Measurements from ENCODE around the gene TRAF5.

Gene TRAF5

DNA sequence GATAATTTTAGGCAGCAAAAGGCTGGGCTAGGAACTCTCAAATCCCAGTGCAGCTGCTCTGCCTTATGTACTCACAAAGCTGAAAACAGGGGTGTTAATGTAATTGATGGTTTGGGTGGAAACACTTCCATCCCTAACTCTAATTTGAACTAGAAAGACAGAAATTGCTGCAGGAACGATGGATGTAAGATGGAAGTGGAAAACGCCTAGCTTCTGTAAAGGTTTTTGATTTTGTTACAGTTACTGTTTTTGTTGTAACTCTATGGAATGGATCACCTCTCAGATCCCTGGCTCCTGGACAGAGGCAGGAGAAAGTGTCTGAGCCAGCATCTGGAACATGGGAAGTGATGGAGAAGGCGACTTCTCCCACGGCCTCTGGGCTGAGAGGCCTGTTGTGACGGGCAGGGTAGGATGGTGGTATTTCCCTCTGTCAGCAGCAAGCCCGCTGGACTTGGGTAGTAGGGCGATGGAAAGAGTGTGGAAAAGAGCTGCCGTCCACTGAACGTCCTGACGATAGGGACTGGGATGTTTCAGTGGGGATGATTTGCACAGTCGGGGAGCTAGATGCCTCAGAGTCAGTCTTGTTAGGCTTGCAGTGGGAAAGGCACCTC is 1.6 kb downstream of the TRAF5 start:
- H3K9ac ChIP-seq (ENCODE audit: low read depth, low read length), result no peak overlapping the region
- DNase-seq, result no peak

DNA sequence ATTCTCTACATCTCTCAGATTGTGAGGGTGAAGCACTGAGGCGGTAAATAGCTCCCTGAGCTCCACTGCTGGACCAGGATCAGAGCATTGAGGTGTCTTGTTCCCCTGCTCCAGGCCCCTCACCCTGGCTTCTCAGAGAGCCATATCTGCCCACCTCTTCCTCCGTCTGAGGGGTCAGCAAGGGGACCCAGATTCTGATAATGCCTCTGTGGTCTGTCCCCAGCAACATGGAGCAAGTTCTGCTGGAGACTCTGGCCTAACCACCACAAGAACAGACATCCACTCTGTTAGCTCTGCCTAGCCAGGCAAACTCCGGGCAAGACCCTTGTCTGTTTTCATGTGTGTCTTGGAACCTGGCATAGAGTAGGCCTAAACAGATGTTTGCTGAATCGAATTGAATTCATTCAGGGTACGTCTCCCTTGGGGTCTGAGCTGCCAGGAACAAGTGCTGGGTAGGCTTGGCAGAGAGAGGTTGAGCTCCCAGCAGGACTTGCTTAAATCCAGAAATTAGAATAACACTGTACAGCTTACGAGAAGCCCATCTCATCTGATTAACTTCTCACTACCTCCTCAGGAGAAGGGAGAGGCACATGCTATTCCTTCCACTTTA is 2.3 kb downstream of the TRAF5 start:
- no peak for DNase-seq
- Histone ChIP-seq H3K9ac (ENCODE audit: low read depth, low read length) (no peak overlapping the region), H3K79me2 (ENCODE audit: insufficient read depth, low read length) (no peaks in the 10 kb centered on the region), H3K27me3 (ENCODE audit: insufficient read depth, low read length, poor library complexity) (peaks cover 29% of the 10 kb centered on the region), H3K4me1 (ENCODE audit: insufficient read depth, low read length) (peaks cover 29% of the 10 kb centered on the region), H3K27ac (ENCODE audit: low read length) (no peak overlapping the region), H4K20me1 (ENCODE audit: insufficient read depth, low read length) (0 out of 2 replicates have a peak, but pooled peaks cover 5% of the 10 kb centered on the region), H3K9me3 (ENCODE audit: insufficient read depth, low read length, severe bottlenecking) (no peaks in the 10 kb centered on the region), H3K36me3 (ENCODE audit: insufficient read depth, low read length) (no peaks in the 10 kb centered on the region), H3K4me2 (ENCODE audit: insufficient read depth, low read length) (no peak overlapping the region), H2AFZ (ENCODE audit: low read depth, low read length) (no peak overlapping the region), H3K4me3 (ENCODE audit: low read depth in 1 of 2, low read length in 2 of 2) (no peak overlapping the region)
- no peak for ATAC-seq (ENCODE audit: insufficient read depth, low read depth)
- TF ChIP-seq, protein P1, sequence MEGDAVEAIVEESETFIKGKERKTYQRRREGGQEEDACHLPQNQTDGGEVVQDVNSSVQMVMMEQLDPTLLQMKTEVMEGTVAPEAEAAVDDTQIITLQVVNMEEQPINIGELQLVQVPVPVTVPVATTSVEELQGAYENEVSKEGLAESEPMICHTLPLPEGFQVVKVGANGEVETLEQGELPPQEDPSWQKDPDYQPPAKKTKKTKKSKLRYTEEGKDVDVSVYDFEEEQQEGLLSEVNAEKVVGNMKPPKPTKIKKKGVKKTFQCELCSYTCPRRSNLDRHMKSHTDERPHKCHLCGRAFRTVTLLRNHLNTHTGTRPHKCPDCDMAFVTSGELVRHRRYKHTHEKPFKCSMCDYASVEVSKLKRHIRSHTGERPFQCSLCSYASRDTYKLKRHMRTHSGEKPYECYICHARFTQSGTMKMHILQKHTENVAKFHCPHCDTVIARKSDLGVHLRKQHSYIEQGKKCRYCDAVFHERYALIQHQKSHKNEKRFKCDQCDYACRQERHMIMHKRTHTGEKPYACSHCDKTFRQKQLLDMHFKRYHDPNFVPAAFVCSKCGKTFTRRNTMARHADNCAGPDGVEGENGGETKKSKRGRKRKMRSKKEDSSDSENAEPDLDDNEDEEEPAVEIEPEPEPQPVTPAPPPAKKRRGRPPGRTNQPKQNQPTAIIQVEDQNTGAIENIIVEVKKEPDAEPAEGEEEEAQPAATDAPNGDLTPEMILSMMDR (IDR thresholded peaks at IDR 0.05; ENCODE audit: borderline replicate concordance, extremely low read depth, low read length, poor library complexity, severe bottlenecking), result no peak
- TF ChIP-seq EZH2 (IDR thresholded peaks at IDR 0.05; ENCODE audit: borderline replicate concordance, low read depth, low read length, severe bottlenecking), result no peak

More for the DNA sequence above, 1.6 kb downstream of the TRAF5 start:
- Histone ChIP-seq H3K27me3 (ENCODE audit: insufficient read depth, low read length, poor library complexity) (peaks cover 33% of the 10 kb centered on the region), H2AFZ (ENCODE audit: low read depth, low read length) (no peak overlapping the region), H3K79me2 (ENCODE audit: insufficient read depth, low read length) (no peaks in the 10 kb centered on the region), H4K20me1 (ENCODE audit: insufficient read depth, low read length) (0 out of 2 replicates have a peak, but pooled peaks cover 5% of the 10 kb centered on the region), H3K4me1 (ENCODE audit: insufficient read depth, low read length) (peaks cover 29% of the 10 kb centered on the region), H3K4me3 (ENCODE audit: low read depth in 1 of 2, low read length in 2 of 2) (no peak overlapping the region), H3K4me2 (ENCODE audit: insufficient read depth, low read length) (peak overlapping the region; percentile 88; the same call in 1 of the 2 replicates), H3K9me3 (ENCODE audit: insufficient read depth, low read length, severe bottlenecking) (no peaks in the 10 kb centered on the region), H3K36me3 (ENCODE audit: insufficient read depth, low read length) (no peaks in the 10 kb centered on the region), H3K27ac (ENCODE audit: low read length) (no peak overlapping the region)
- no peak for TF ChIP-seq EZH2 (IDR thresholded peaks at IDR 0.05; ENCODE audit: borderline replicate concordance, low read depth, low read length, severe bottlenecking)
- TF ChIP-seq, protein P1 (IDR thresholded peaks at IDR 0.05; ENCODE audit: borderline replicate concordance, extremely low read depth, low read length, poor library complexity, severe bottlenecking), result no peak
- ATAC-seq (ENCODE audit: insufficient read depth, low read depth), result no peak

DNA sequence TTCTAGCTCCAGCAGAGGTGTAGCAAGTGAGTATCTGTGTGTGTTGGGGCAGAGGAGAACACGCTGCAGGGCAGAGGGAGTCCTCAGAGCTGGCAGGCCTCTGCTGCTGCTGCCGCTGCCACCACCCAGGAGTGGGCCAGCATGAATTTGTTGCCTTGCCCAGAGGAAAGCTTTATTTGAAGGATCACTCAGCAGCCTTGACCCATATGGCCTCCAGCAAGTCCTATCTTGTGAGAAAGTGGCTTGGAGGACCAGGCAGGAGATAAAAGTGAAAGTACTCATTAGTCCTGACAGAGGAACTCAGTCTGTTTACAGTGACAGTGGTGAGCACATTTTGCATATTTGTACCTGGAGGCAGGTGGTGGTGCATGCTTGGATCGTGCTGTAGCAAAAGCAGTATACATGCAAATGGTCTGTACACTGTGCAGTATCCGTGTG is 3.1 kb downstream of the TRAF5 start:
- Histone ChIP-seq H3K9ac (ENCODE audit: low read depth, low read length) (no peak overlapping the region), H4K20me1 (ENCODE audit: insufficient read depth, low read length) (0 out of 2 replicates have a peak, but pooled peaks cover 5% of the 10 kb centered on the region)

More for the DNA sequence above, 3.1 kb downstream of the TRAF5 start:
- Histone ChIP-seq H2AFZ (ENCODE audit: low read depth, low read length) (no peak overlapping the region), H3K9me3 (ENCODE audit: insufficient read depth, low read length, severe bottlenecking) (no peaks in the 10 kb centered on the region), H3K4me2 (ENCODE audit: insufficient read depth, low read length) (no peak overlapping the region), H3K36me3 (ENCODE audit: insufficient read depth, low read length) (no peaks in the 10 kb centered on the region), H3K79me2 (ENCODE audit: insufficient read depth, low read length) (no peaks in the 10 kb centered on the region), H3K27ac (ENCODE audit: low read length) (no peak overlapping the region), H3K4me3 (ENCODE audit: low read depth in 1 of 2, low read length in 2 of 2) (no peak overlapping the region), H3K27me3 (ENCODE audit: insufficient read depth, low read length, poor library complexity) (peaks cover 29% of the 10 kb centered on the region), H3K4me1 (ENCODE audit: insufficient read depth, low read length) (peaks cover 29% of the 10 kb centered on the region)
- no peak for ATAC-seq (ENCODE audit: insufficient read depth, low read depth)
- DNase-seq, result no peak
- TF ChIP-seq EZH2 (IDR thresholded peaks at IDR 0.05; ENCODE audit: borderline replicate concordance, low read depth, low read length, severe bottlenecking), result no peak
- TF ChIP-seq, protein P1 (IDR thresholded peaks at IDR 0.05; ENCODE audit: borderline replicate concordance, extremely low read depth, low read length, poor library complexity, severe bottlenecking), result no peak
